Fibroblast of lung (primary cell): ENCODE results near the gene PIEZO2. TPM values are rescaled to one million over a fixed set of nuclear protein-coding genes. Genes with fewer than 3 reads are reported as not detected.

Source experiments
- DNase-seq, 2 donors: peaks; one replicate each; pipeline versions ENCODE4 v3.0.0 to v3.0.0-alpha.2; 2010; ENCODE audit warnings: low read depth in 2 of 2
- H2AFZ ChIP-seq: 2 replicates; pipeline ENCODE4 v1.5.1; 2012; ENCODE audit warnings: low read length, control low read depth, inconsistent platforms
- H3K27ac ChIP-seq: 2 replicates; pipeline ENCODE4 v1.5.1; 2011; ENCODE audit warnings: low read length, control low read depth; ENCODE audit not compliant: insufficient read depth
- H3K27me3 ChIP-seq: 2 replicates; pipeline ENCODE4 v1.5.1; 2011; ENCODE audit warnings: mild to moderate bottlenecking, low read length; ENCODE audit not compliant: control insufficient read depth, insufficient read depth
- H3K36me3 ChIP-seq: 2 replicates; pipeline ENCODE4 v1.5.1; 2011; ENCODE audit warnings: low read length; ENCODE audit not compliant: control insufficient read depth, insufficient read depth
- H3K4me1 ChIP-seq: 2 replicates; pipeline ENCODE4 v1.5.1; 2011; ENCODE audit warnings: low read length; ENCODE audit not compliant: control insufficient read depth, insufficient read depth; ENCODE audit errors: extremely low read depth
- H3K4me2 ChIP-seq: 2 replicates; pipeline ENCODE4 v1.5.1; 2011; ENCODE audit warnings: low read length, control low read depth; ENCODE audit not compliant: insufficient read depth; ENCODE audit errors: extremely low read depth
- H3K4me3 ChIP-seq, 4 experiments: fragments of 200-600 bp in 1 of 4; sonication (generic) in 1 of 4; replicated peaks in 1 of 4; 2 replicates each; pipeline ENCODE4 v1.5.1; 2011 to 2016; ENCODE audit warnings: low read length in 4 of 4, low read depth in 3 of 4, mild to moderate bottlenecking in 3 of 4, control low read depth in 2 of 4, inconsistent platforms in 1 of 4, mixed read lengths in 1 of 4; ENCODE audit not compliant: insufficient read depth in 1 of 4; ENCODE audit errors: control extremely low read depth in 1 of 4
- H3K79me2 ChIP-seq: 2 replicates; pipeline ENCODE4 v1.5.1; 2012; ENCODE audit warnings: mild to moderate bottlenecking, low read length, inconsistent platforms; ENCODE audit not compliant: control insufficient read depth, insufficient read depth
- H3K9ac ChIP-seq: 2 replicates; pipeline ENCODE4 v1.5.1; 2011; ENCODE audit warnings: mild to moderate bottlenecking, low read length, control low read depth; ENCODE audit not compliant: insufficient read depth
- H3K9me3 ChIP-seq: 2 replicates; pipeline ENCODE4 v1.5.1; 2012; ENCODE audit warnings: low read depth, low read length; ENCODE audit not compliant: control insufficient read depth, insufficient read depth
- H4K20me1 ChIP-seq: 2 replicates; pipeline ENCODE4 v1.5.1; 2011; ENCODE audit warnings: low read length; ENCODE audit not compliant: control insufficient read depth, insufficient read depth; ENCODE audit errors: extremely low read depth
- CTCF ChIP-seq, 2 donors: IDR thresholded peaks in 1 of 2; conservative IDR thresholded peaks in 1 of 2; 1 replicate in 1 of 2; 2 replicates in 1 of 2; pipeline ENCODE4 v1.5.1; 2011 to 2012; ENCODE audit warnings: low read length in 2 of 2, control low read depth in 1 of 2, inconsistent platforms in 1 of 2, low read depth in 1 of 2, mild to moderate bottlenecking in 1 of 2
- EZH2 ChIP-seq: IDR thresholded peaks from 2 replicates; pipeline ENCODE4 v1.5.1; 2012; ENCODE audit warnings: low read length, control low read depth, mild to moderate bottlenecking; ENCODE audit errors: missing control alignments
- polyA plus RNA-seq, 2 donors: library from polyadenylated mRNA; depleted of rRNA in 1 of 2; stranded (reverse) in 1 of 2; unstranded in 1 of 2; fragments of >200 nt; gene quantifications; 2 replicates each; pipeline ENCODE4 v1.2.1, GENCODE V29; 2011 to 2012; ENCODE audit warnings: missing spikeins in 1 of 2
- total RNA-seq: library from RNA; depleted of rRNA; stranded (reverse); fragments of >200 nt; gene quantifications from 2 replicates; pipeline ENCODE4 v1.2.1, GENCODE V29; 2014

The PIEZO2 gene
- total and polyA plus RNA-seq, 2 donors (not counting 1 experiment from before 2014, with no cell fraction given) = 1.2 to 6.6 TPM

GRCh38 chr18:10838553-10838952 is 310.8 kb downstream of the PIEZO2 start:
- H3K36me3 ChIP-seq = no peaks in the 10 kb centered on the region
- no peaks in the 10 kb centered on the region for H4K20me1 ChIP-seq
- no peaks in the 10 kb centered on the region for H3K27me3 ChIP-seq
- no peak overlapping the region for H3K4me2 ChIP-seq
- no peak overlapping the region for H2AFZ ChIP-seq
- no peak for TF ChIP-seq CTCF (conservative IDR thresholded peaks at IDR 0.05 in 1 of 2, IDR thresholded peaks at IDR 0.05 in 1 of 2; ENCODE audit: low read depth in 1 of 2, low read length in 2 of 2)
- no peak for TF ChIP-seq EZH2
- H3K79me2 ChIP-seq = no peaks in the 10 kb centered on the region
- H3K27ac ChIP-seq = no peak overlapping the region
- H3K4me1 ChIP-seq = no peaks in the 10 kb centered on the region
- H3K9ac ChIP-seq = no peak overlapping the region
- H3K9me3 ChIP-seq = no peaks in the 10 kb centered on the region
- H3K4me3 ChIP-seq = no peak overlapping the region
- peak in 1 of 2 donors; percentile 97 for DNase-seq

- Histone ChIP-seq H2AFZ (no peak overlapping the region), H3K9me3 (no peaks in the 10 kb centered on the region)
Measured at GRCh38 chr18:10834128-10834815, 315.1 kb downstream of the PIEZO2 start.

GRCh38 chr18:10833656-10834055 is 315.7 kb downstream of the PIEZO2 start:
- Histone ChIP-seq H3K9ac (no peak overlapping the region), H3K4me1 (no peaks in the 10 kb centered on the region), H3K9me3 (no peaks in the 10 kb centered on the region), H3K79me2 (no peaks in the 10 kb centered on the region), H3K4me3 (no peak overlapping the region), H2AFZ (no peak overlapping the region), H3K36me3 (no peaks in the 10 kb centered on the region), H3K27ac (no peak overlapping the region), H3K27me3 (no peaks in the 10 kb centered on the region), H4K20me1 (no peaks in the 10 kb centered on the region), H3K4me2 (no peak overlapping the region)
- DNase-seq = no peak
- TF ChIP-seq EZH2 = no peak
- no peak for TF ChIP-seq CTCF (conservative IDR thresholded peaks at IDR 0.05 in 1 of 2, IDR thresholded peaks at IDR 0.05 in 1 of 2; ENCODE audit: low read depth in 1 of 2, low read length in 2 of 2)

More at GRCh38 chr18:10834128-10834815, 315.1 kb downstream of the PIEZO2 start:
- H3K79me2 ChIP-seq = no peaks in the 10 kb centered on the region
- H4K20me1 ChIP-seq = no peaks in the 10 kb centered on the region
- no peaks in the 10 kb centered on the region for H3K36me3 ChIP-seq
- no peak for DNase-seq
- no peak overlapping the region for H3K9ac ChIP-seq
- TF ChIP-seq CTCF (conservative IDR thresholded peaks at IDR 0.05 in 1 of 2, IDR thresholded peaks at IDR 0.05 in 1 of 2; ENCODE audit: low read depth in 1 of 2, low read length in 2 of 2) (no peak), EZH2 (no peak)
- no peak overlapping the region for H3K27ac ChIP-seq
- no peaks in the 10 kb centered on the region for H3K27me3 ChIP-seq
- H3K4me3 ChIP-seq = no peak overlapping the region
- no peak overlapping the region for H3K4me2 ChIP-seq
- H3K4me1 ChIP-seq = no peaks in the 10 kb centered on the region
